M059J (cell line): ENCODE data around the gene SH3PXD2A. TPM values are rescaled to one million over a fixed set of nuclear protein-coding genes. Genes with fewer than 3 reads are reported as not detected.

Experiments used
- DNase-seq: peaks from one replicate; pipeline ENCODE4 v3.0.0-alpha.2; 2012; ENCODE audit warnings: low read depth
- total RNA-seq: library from RNA; depleted of rRNA; stranded (reverse); fragments of >200 nt; shearing (Covaris generic); gene quantifications from 2 replicates; pipeline ENCODE4 v1.2.3, GENCODE V29; 2014

The SH3PXD2A gene
- total RNA-seq, 1 experiment from 2014 or later: 5.0 TPM

- no peak for DNase-seq
These were observed 42.9 kb downstream of the SH3PXD2A start for GRCh38 chr10:103812432-103812831.

GRCh38 chr10:103812004-103812403, 43.4 kb downstream of the SH3PXD2A start:
- DNase-seq: no peak

- DNase-seq: no peak
These were observed 43.9 kb downstream of the SH3PXD2A start for GRCh38 chr10:103811463-103811862.

- DNase-seq: no peak
These were observed 46.6 kb downstream of the SH3PXD2A start for GRCh38 chr10:103808780-103809179.

- DNase-seq: no peak
These were observed 47.4 kb downstream of the SH3PXD2A start for GRCh38 chr10:103807996-103808395.

- no peak for DNase-seq
These were observed 48.8 kb downstream of the SH3PXD2A start for GRCh38 chr10:103806395-103807187.

- no peak for DNase-seq
These were observed 49.6 kb downstream of the SH3PXD2A start for GRCh38 chr10:103805781-103806180.

GRCh38 chr10:103804871-103805270, 50.5 kb downstream of the SH3PXD2A start:
- no peak for DNase-seq

- peak; percentile 27 for DNase-seq
These were observed 51.4 kb downstream of the SH3PXD2A start for GRCh38 chr10:103803941-103804340.

GRCh38 chr10:103802637-103803353, 52.6 kb downstream of the SH3PXD2A start:
- no peak for DNase-seq

GRCh38 chr10:103802081-103802480, 53.3 kb downstream of the SH3PXD2A start:
- no peak for DNase-seq

GRCh38 chr10:103800789-103801540, 54.4 kb downstream of the SH3PXD2A start:
- DNase-seq: peak; percentile 91

GRCh38 chr10:103800089-103800488, 55.3 kb downstream of the SH3PXD2A start:
- no peak for DNase-seq

- DNase-seq: no peak
These were observed 56.0 kb downstream of the SH3PXD2A start for GRCh38 chr10:103799341-103799740.

- no peak for DNase-seq
These were observed 56.9 kb downstream of the SH3PXD2A start for GRCh38 chr10:103798511-103798910.

- DNase-seq: no peak
These were observed 57.5 kb downstream of the SH3PXD2A start for GRCh38 chr10:103797857-103798256.

GRCh38 chr10:103795634-103796270, 59.6 kb downstream of the SH3PXD2A start:
- DNase-seq: no peak

- DNase-seq: no peak
These were observed 60.4 kb downstream of the SH3PXD2A start for GRCh38 chr10:103794996-103795395.

GRCh38 chr10:103793920-103794883, 61.2 kb downstream of the SH3PXD2A start:
- no peak for DNase-seq

GRCh38 chr10:103793429-103793828, 61.9 kb downstream of the SH3PXD2A start:
- DNase-seq: no peak

- DNase-seq: no peak
These were observed 62.8 kb downstream of the SH3PXD2A start for GRCh38 chr10:103792547-103792946.
